Spleen (tissue), 11 donors: Measurements from ENCODE around the gene PPP2R3A. TPM values are rescaled to one million over a fixed set of nuclear protein-coding genes. Genes with fewer than 3 reads are reported as not detected.

Experiments used
- DNase-seq: peaks from one replicate; pipeline ENCODE4 v3.0.0-alpha.2; 2020
- H3K27ac ChIP-seq, 8 donors: fragments of 200-600 bp; sonication (generic) in 7 of 8; 1 replicate in 4 of 8; 2 replicates in 4 of 8; pipeline versions ENCODE4 v1.5.0 to v1.8.0; 2016 to 2021; ENCODE audit warnings: inconsistent platforms in 4 of 8, mild to moderate bottlenecking in 4 of 8, moderate library complexity in 1 of 8
- H3K27me3 ChIP-seq, 7 donors: fragments of 200-600 bp; sonication (generic) in 6 of 7; replicated peaks in 1 of 7; 1 replicate in 4 of 7; 2 replicates in 3 of 7; pipeline versions ENCODE4 v1.5.0 to v1.8.0; 2016 to 2021; ENCODE audit warnings: inconsistent platforms in 3 of 7, mild to moderate bottlenecking in 1 of 7
- H3K36me3 ChIP-seq, 6 donors: fragments of 200-600 bp; sonication (generic) in 5 of 6; 1 replicate in 4 of 6; 2 replicates in 2 of 6; pipeline versions ENCODE4 v1.5.0 to v1.8.0; 2016 to 2021; ENCODE audit warnings: inconsistent platforms in 2 of 6
- H3K4me1 ChIP-seq, 6 donors: fragments of 200-600 bp; sonication (generic) in 5 of 6; 1 replicate in 3 of 6; 2 replicates in 3 of 6; pipeline versions ENCODE4 v1.5.0 to v1.8.0; 2016 to 2021; ENCODE audit warnings: inconsistent platforms in 3 of 6
- H3K4me3 ChIP-seq, 8 donors: fragments of 200-600 bp; sonication (generic) in 7 of 8; 1 replicate in 4 of 8; 2 replicates in 4 of 8; pipeline versions ENCODE4 v1.5.0 to v1.8.0; 2016 to 2021; ENCODE audit warnings: inconsistent platforms in 4 of 8, mild to moderate bottlenecking in 4 of 8, moderate library complexity in 2 of 8
- H3K9me3 ChIP-seq, 8 donors: fragments of 200-600 bp; sonication (generic) in 7 of 8; 1 replicate in 4 of 8; 2 replicates in 4 of 8; pipeline versions ENCODE4 v1.5.0 to v1.8.0; 2016 to 2021; ENCODE audit warnings: inconsistent platforms in 4 of 8
- POLR2A ChIP-seq, 3 donors: fragments of 450-650 bp; IDR thresholded peaks; one replicate each; pipeline ENCODE4 v1.5.1; 2017; ENCODE audit warnings: antibody characterized with exemption in 3 of 3, mild to moderate bottlenecking in 1 of 3
- POLR2AphosphoS5 ChIP-seq, 3 donors: sonication (generic); formaldehyde crosslinking; IDR thresholded peaks; one replicate each; pipeline ENCODE4 v1.5.1; 2017; ENCODE audit warnings: antibody characterized with exemption in 3 of 3
- WGBS, 5 donors: extraction: QIAGEN DNeasy Blood & Tissue Kit in 3 of 5; methylation state at CpG; one replicate each; pipeline versions ENCODE4 v1.1.5 to v1.1.7; 2013 to 2018; 5-methylcytosine and 5-hydroxymethylcytosine counted together
- intact Hi-C: fragments of 100-400 bp; cut with DNase I; formaldehyde crosslinking; loops from one replicate; pipeline ENCODE4 v1.15.0; 2023; ENCODE audit warnings: low total_unique reads
- polyA plus RNA-seq, 3 donors: library from polyadenylated mRNA; stranded (reverse); fragments of 200-250 nt; gene quantifications; one replicate each; pipeline ENCODE4 v1.2.1, GENCODE V29; 2013
- total RNA-seq, 7 donors: library from RNA; depleted of rRNA in 3 of 7; stranded (reverse); fragments of >200 nt in 3 of 7; fragmentation: NEBNext Ultra II Directional in 4 of 7; extraction: Animal tissue kit (Norgen Biotek cat#: 25700) in 4 of 7; gene quantifications; one replicate each; pipeline versions ENCODE4 v1.1.0 to v1.2.1, GENCODE V29; 2016 to 2021
- TF ChIP-seq, protein P1 (sequence below), 11 experiments: fragments of 200-600 bp in 7 of 11; fragments of 450-650 bp in 4 of 11; sonication (generic) in 4 of 11; IDR thresholded peaks in 8 of 11; conservative IDR thresholded peaks in 3 of 11; 1 replicate in 7 of 11; 2 replicates in 4 of 11; pipeline versions ENCODE4 v1.4.0 to v1.8.0; 2016 to 2021; ENCODE audit warnings: antibody characterized with exemption in 11 of 11, inconsistent platforms in 4 of 11, mild to moderate bottlenecking in 1 of 11
- donor health status: healthy with polysubstance abuse.
- donor health status: DM: no; HTN: no; CAD: no; lungs with moderate emphysema.
- donor health status: DM: no; HTN: no; CAD: no.
- donor health status: Bipolar disorder and iron deficiency.
- donor health status: healthy.
- donor health status: DM: no; HTN: no; CAD: no.
- donor health status: DM: yes; HTN: yes; CAD: no.

PPP2R3A gene
- total and polyA plus RNA-seq, 10 donors, result 0.24 to 5.9 (median 3.1) TPM

DNA sequence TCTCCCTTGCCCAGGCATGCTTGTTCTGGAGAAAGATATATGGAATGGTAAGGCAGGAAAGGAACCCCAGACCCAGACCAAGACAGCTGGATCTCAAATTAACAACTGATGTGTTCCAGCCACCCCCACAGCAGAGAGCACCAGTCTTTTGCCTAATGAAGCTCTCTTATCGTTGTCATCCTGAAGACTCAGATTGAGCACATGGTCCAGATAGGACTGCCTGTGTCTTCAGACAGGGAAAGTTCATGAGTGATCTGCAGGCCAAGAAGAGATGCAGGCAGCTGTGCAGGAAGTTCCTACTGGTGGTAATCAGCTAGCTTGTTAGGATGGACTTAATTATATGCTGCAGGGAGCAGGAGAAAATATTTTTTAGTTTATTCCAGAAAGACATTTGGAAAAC, 53.3 kb downstream of the PPP2R3A start:
- DNase-seq, result no peak
- no peak for TF ChIP-seq POLR2A (IDR thresholded peaks at IDR 0.05)
- TF ChIP-seq POLR2AphosphoS5 (IDR thresholded peaks at IDR 0.05), result no peak
- TF ChIP-seq, protein P1, sequence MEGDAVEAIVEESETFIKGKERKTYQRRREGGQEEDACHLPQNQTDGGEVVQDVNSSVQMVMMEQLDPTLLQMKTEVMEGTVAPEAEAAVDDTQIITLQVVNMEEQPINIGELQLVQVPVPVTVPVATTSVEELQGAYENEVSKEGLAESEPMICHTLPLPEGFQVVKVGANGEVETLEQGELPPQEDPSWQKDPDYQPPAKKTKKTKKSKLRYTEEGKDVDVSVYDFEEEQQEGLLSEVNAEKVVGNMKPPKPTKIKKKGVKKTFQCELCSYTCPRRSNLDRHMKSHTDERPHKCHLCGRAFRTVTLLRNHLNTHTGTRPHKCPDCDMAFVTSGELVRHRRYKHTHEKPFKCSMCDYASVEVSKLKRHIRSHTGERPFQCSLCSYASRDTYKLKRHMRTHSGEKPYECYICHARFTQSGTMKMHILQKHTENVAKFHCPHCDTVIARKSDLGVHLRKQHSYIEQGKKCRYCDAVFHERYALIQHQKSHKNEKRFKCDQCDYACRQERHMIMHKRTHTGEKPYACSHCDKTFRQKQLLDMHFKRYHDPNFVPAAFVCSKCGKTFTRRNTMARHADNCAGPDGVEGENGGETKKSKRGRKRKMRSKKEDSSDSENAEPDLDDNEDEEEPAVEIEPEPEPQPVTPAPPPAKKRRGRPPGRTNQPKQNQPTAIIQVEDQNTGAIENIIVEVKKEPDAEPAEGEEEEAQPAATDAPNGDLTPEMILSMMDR (IDR thresholded peaks at IDR 0.05 in 8 of 11, conservative IDR thresholded peaks at IDR 0.05 in 3 of 11), result no peak
- 47 to 78% (median 71%) methylated on average over 1 of the region's 1 CpG for WGBS, 5 donors
- Histone ChIP-seq H3K4me3 (no peak overlapping the region), H3K9me3 (peaks cover 0 to 10% (median 0%) of the 10 kb centered on the region in 8 donors), H3K4me1 (no peaks in the 10 kb centered on the region), H3K36me3 (no peaks in the 10 kb centered on the region), H3K27me3 (no peaks in the 10 kb centered on the region), H3K27ac (no peak overlapping the region)
- intact Hi-C loops, result no loop called here

DNA sequence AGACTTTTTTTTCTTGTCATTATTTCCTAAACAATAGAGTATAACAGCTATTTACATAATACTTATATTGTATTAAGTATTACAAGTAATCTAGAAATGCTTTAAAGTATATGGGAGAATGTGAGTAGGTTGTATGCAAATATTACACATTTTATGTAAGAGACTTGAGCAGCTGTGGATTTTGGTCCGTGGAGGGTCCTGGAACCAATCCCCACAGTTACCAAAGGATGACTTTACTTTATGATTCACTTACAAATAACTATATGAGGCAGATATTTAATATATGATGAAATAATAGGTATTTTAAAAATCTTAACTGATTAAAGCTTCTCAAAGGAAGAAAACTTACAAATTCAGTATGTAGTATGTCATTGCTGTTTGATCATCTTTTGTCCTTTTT, 56.3 kb downstream of the PPP2R3A start:
- no peaks in the 10 kb centered on the region for H3K27me3 ChIP-seq
- no peaks in the 10 kb centered on the region for H3K36me3 ChIP-seq
- intact Hi-C loops, result no loop called here
- no peak for DNase-seq
- WGBS, 5 donors, result 76 to 91% (median 89%) methylated on average over 1 of the region's 1 CpG
- H3K9me3 ChIP-seq, result peaks cover 0 to 6% (median 0%) of the 10 kb centered on the region in 8 donors
- TF ChIP-seq POLR2A (IDR thresholded peaks at IDR 0.05), result no peak
- TF ChIP-seq, protein P1 (IDR thresholded peaks at IDR 0.05 in 8 of 11, conservative IDR thresholded peaks at IDR 0.05 in 3 of 11), result no peak
- no peak for TF ChIP-seq POLR2AphosphoS5 (IDR thresholded peaks at IDR 0.05)
- no peak overlapping the region for H3K4me3 ChIP-seq
- no peak overlapping the region for H3K27ac ChIP-seq
- no peaks in the 10 kb centered on the region for H3K4me1 ChIP-seq

DNA sequence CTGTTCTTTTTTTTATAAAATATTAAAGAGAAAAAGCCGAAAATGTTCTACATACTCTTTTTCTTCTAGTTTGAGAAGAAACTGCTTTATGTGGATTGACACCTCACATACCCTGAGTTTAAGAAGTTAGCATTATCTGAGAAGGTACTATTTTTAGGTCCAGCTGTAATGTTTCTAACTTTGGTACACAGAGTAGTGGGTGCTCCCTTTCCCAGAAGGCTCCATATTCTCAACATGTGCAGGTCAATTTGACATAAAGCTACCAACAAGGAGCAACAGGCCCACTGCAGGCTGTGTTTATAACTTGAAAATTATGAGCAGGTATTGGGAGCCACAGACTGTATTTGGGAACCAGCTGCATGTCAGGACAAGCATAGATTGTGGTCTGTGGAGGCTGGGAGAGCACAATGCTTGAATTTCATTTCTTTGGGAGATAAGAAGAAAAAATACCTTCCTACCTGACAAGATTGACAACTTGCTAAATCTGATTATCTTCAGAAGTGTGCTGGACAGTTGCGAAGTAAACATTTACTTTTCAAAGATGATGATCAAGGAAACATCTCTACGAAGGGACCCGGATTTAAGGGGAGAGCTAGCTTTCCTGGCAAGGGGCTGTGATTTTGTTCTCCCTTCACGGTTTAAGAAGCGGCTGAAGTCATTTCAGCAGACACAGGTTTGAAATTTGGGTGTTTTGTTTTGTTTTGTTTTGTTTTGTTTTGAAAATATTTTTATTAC, 57.2 kb downstream of the PPP2R3A start:
- H3K4me3 ChIP-seq, result no peak overlapping the region
- H3K27me3 ChIP-seq, result no peaks in the 10 kb centered on the region
- no peak for DNase-seq
- TF ChIP-seq, protein P1 (IDR thresholded peaks at IDR 0.05 in 8 of 11, conservative IDR thresholded peaks at IDR 0.05 in 3 of 11), result no peak
- TF ChIP-seq POLR2A (IDR thresholded peaks at IDR 0.05), result no peak
- no peak for TF ChIP-seq POLR2AphosphoS5 (IDR thresholded peaks at IDR 0.05)
- intact Hi-C loops, result no loop called here
- WGBS, 5 donors, result 88 to 96% (median 93%) methylated on average over 6 of the region's 6 CpGs
- no peaks in the 10 kb centered on the region for H3K36me3 ChIP-seq
- no peaks in the 10 kb centered on the region for H3K4me1 ChIP-seq
- no peaks in the 10 kb centered on the region for H3K9me3 ChIP-seq
- H3K27ac ChIP-seq, result no peak overlapping the region

DNA sequence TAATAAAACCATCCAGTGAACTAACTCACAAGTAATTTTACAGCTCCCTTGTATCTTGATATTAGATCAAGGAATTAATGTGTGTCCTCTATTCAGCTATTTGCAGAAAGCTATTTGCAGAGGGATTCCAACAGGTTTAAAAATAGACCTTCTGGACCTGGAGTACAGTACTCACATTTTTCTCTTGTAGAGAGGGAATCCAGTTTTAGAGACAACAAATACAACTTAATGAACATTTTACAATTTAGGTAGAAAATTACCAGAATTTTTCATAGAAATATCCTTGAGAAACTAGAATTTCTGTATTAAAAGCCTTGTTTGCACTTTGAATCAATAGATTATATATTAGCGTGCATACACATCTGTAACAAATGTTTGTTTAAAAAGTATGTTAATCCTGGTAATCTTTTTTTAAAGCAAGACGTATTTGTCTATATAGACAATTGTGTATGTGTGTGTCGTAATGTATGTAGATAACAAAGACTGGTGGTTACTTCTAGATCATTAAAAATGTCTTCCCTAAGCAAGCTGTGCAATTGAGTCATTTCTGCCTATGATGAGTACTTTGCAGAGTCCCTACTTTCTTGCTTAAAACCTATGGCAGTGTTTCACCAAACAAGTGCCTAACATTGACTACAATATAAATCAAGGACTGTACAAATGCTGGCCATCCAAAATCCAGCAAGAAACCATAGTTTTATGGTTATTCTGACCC, 57.9 kb downstream of the PPP2R3A start:
- H3K27ac ChIP-seq, result no peak overlapping the region
- H3K9me3 ChIP-seq, result no peaks in the 10 kb centered on the region
- intact Hi-C loops, result no loop called here
- 90 to 97% (median 93%) methylated on average over 3 of the region's 3 CpGs for WGBS, 5 donors
- TF ChIP-seq POLR2AphosphoS5 (IDR thresholded peaks at IDR 0.05), result no peak
- TF ChIP-seq POLR2A (IDR thresholded peaks at IDR 0.05), result no peak
- TF ChIP-seq, protein P1 (IDR thresholded peaks at IDR 0.05 in 8 of 11, conservative IDR thresholded peaks at IDR 0.05 in 3 of 11), result no peak
- no peak overlapping the region for H3K4me3 ChIP-seq
- H3K4me1 ChIP-seq, result no peaks in the 10 kb centered on the region
- H3K36me3 ChIP-seq, result no peaks in the 10 kb centered on the region
- no peak for DNase-seq
- H3K27me3 ChIP-seq, result no peaks in the 10 kb centered on the region
